ENCODE results near the gene TGM2. TPM values are rescaled to one million over a fixed set of nuclear protein-coding genes. Genes with fewer than 3 reads are reported as not detected.
A peak's percentile ranks its signal among the peaks of the same experiment; 100 is the strongest.

The TGM2 gene
- total RNA-seq, 4 donors from 2014 or later, result 163 to 385 (median 188) TPM

- Histone ChIP-seq H3K36me3 (peaks cover 0 to 47% of the 10 kb centered on the region in 2 donors), H3K27me3 (no peaks in the 10 kb centered on the region), H3K4me3 (no peak overlapping the region), H3K4me1 (peaks cover 0 to 39% (median 26%) of the 10 kb centered on the region in 3 donors), H3K27ac (peak overlapping the region in 2 of 4 donors; percentile 83 to 85), H3K9me3 (no peaks in the 10 kb centered on the region)
- no peak for ATAC-seq
- TF ChIP-seq, protein P1, sequence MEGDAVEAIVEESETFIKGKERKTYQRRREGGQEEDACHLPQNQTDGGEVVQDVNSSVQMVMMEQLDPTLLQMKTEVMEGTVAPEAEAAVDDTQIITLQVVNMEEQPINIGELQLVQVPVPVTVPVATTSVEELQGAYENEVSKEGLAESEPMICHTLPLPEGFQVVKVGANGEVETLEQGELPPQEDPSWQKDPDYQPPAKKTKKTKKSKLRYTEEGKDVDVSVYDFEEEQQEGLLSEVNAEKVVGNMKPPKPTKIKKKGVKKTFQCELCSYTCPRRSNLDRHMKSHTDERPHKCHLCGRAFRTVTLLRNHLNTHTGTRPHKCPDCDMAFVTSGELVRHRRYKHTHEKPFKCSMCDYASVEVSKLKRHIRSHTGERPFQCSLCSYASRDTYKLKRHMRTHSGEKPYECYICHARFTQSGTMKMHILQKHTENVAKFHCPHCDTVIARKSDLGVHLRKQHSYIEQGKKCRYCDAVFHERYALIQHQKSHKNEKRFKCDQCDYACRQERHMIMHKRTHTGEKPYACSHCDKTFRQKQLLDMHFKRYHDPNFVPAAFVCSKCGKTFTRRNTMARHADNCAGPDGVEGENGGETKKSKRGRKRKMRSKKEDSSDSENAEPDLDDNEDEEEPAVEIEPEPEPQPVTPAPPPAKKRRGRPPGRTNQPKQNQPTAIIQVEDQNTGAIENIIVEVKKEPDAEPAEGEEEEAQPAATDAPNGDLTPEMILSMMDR (IDR thresholded peaks at IDR 0.05), result no peak
- TF ChIP-seq POLR2AphosphoS5 (IDR thresholded peaks at IDR 0.05), result no peak
- TF ChIP-seq POLR2A (IDR thresholded peaks at IDR 0.05), result no peak
- no peak for TF ChIP-seq EP300 (IDR thresholded peaks at IDR 0.05)
- WGBS, 2 donors (ENCODE audit: low coverage in 1 of 2), result 100% methylated on average over 1 of the region's 2 CpGs; no CpG with 5 or more reads in 1 of the 2 donors
These were observed 36.4 kb downstream of the TGM2 start for GRCh38 chr20:38128691-38129090.

DNA sequence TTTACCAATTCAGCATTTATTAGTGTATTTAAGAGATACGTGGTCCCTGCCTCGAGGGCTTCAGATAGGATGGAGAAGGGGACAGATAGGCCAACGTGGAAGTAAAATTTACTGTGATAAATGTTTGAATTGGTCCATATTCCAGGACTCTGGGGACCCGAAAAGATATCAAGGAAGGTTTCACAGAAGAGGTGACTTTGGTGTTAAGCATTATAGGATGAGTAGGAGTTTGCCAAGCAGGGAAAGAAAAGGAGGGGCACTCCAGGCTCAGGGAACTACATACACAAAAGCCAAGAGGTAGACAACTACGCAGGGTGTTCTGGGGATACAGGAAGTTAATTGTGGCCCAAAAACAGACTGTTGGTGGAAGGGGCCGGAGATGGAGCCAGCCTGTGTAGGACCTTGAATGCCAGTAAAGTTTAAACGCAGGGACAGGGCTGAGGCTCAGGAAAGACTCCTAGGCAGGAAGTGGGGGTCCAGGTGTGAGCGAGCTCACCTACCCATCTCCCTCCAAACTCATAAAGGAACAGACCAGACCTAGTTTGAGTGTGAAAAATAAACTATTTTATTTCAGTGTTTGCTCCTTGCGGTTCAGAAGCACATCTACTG is 37.0 kb downstream of the TGM2 start:
- peak overlapping the region in 3 of 4 donors; percentile 83 to 87 (median 85) for H3K27ac ChIP-seq
- WGBS, 2 donors (ENCODE audit: low coverage in 1 of 2), result 87 to 89% methylated on average over 8 of the region's 9 CpGs
- H3K9me3 ChIP-seq, result no peaks in the 10 kb centered on the region

DNA sequence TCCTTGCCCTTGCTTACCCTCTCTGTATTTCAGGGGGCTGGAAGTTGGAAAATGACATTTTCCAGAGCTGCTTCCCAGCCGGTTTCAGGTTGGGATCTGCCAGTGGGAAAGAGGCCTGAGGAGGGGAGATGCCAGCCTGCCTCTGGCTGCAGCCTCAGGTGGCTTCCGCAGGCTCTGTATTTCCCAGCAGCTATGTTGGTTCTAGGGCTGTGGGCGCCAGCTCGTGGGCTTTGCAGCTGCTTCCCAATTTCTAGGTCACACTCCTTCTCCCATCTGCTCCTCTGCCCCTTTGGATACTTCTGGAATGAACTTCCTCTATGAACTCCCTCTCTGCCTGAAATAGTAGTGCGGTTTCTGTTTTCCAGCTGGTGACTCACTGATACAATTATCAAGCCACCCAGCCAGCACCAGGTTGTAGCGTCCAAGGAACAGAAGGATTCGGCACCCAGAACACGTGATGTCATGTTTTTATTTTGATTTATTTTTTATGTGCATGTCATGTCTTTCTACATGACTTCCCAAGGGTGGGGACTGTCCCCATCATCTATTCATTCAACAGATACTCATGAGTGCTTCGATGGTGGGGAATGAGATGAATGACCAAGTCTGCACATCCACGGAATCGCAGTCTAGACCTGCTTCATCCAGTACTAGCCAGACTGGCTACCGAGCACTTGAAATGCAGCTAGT is 38.0 kb downstream of the TGM2 start:
- H3K27ac ChIP-seq, result peak overlapping the region; percentile 2 to 87 (median 84)
- peaks cover 0 to 48% (median 35%) of the 10 kb centered on the region in 3 donors for H3K4me1 ChIP-seq
- peak; percentile 68 for ATAC-seq
- TF ChIP-seq POLR2AphosphoS5 (IDR thresholded peaks at IDR 0.05), result peak; percentile 77
- no peak for TF ChIP-seq POLR2A (IDR thresholded peaks at IDR 0.05)
- TF ChIP-seq, protein P1 (IDR thresholded peaks at IDR 0.05), result no peak
- H3K9me3 ChIP-seq, result no peaks in the 10 kb centered on the region
- WGBS, 2 donors (ENCODE audit: low coverage in 1 of 2), result 16 to 38% methylated on average over 10 to 11 of the region's 12 CpGs
- H3K36me3 ChIP-seq, result peaks cover 0 to 30% of the 10 kb centered on the region in 2 donors
- H3K27me3 ChIP-seq, result no peaks in the 10 kb centered on the region
- H3K4me3 ChIP-seq, result no peak overlapping the region

More for the DNA sequence above, 37.0 kb downstream of the TGM2 start:
- TF ChIP-seq POLR2A (IDR thresholded peaks at IDR 0.05) (no peak), EP300 (IDR thresholded peaks at IDR 0.05) (no peak), POLR2AphosphoS5 (IDR thresholded peaks at IDR 0.05) (no peak)
- TF ChIP-seq, protein P1 (IDR thresholded peaks at IDR 0.05), result no peak
- Histone ChIP-seq H3K36me3 (peaks cover 0 to 40% of the 10 kb centered on the region in 2 donors), H3K27me3 (no peaks in the 10 kb centered on the region), H3K4me1 (peaks cover 0 to 42% (median 30%) of the 10 kb centered on the region in 3 donors), H3K4me3 (no peak overlapping the region)
- ATAC-seq, result no peak

GRCh38 chr20:38126146-38126921 is 38.7 kb downstream of the TGM2 start:
- peaks cover 0 to 23% of the 10 kb centered on the region in 2 donors for H3K36me3 ChIP-seq
- ATAC-seq, result no peak
- TF ChIP-seq POLR2A (IDR thresholded peaks at IDR 0.05) (no peak), POLR2AphosphoS5 (IDR thresholded peaks at IDR 0.05) (no peak)
- peaks cover 0 to 48% (median 35%) of the 10 kb centered on the region in 3 donors for H3K4me1 ChIP-seq
- H3K9me3 ChIP-seq, result no peaks in the 10 kb centered on the region
- no peaks in the 10 kb centered on the region for H3K27me3 ChIP-seq
- no peak overlapping the region for H3K4me3 ChIP-seq
- 48 to 84% methylated on average over 2 of the region's 7 CpGs for WGBS, 2 donors (ENCODE audit: low coverage in 1 of 2)
- peak overlapping the region; percentile 2 to 87 (median 84) for H3K27ac ChIP-seq
